ENCODE results near the gene SHISA2. TPM values are rescaled to one million over a fixed set of nuclear protein-coding genes. Genes with fewer than 3 reads are reported as not detected.

The SHISA2 gene
- total RNA-seq, 6 experiments from 2014 or later: not detected

GRCh38 chr13:26007261-26008125 is 44.3 kb downstream of the SHISA2 start:
- DNase-seq: no peak
- peaks cover 17% of the 10 kb centered on the region for H3K9me3 Mint-ChIP-seq

More at GRCh38 chr13:26007261-26008125, 44.3 kb downstream of the SHISA2 start:
- Mint-ChIP-seq H3K4me3 (no peak overlapping the region), H3K4me1 (ENCODE audit: low read depth) (no peaks in the 10 kb centered on the region), H3K27ac (no peak overlapping the region), H3K36me3 (ENCODE audit: low read depth) (no peaks in the 10 kb centered on the region), H3K27me3 (ENCODE audit: insufficient read depth) (no peaks in the 10 kb centered on the region)
- no peak for TF ChIP-seq CTCF (IDR thresholded peaks at IDR 0.05)

Other genes with a start within 250 kb of the SHISA2 start
- gene RNF6, start 170.3 kb upstream of the SHISA2 start, total RNA-seq (2021; fragmentation: NEBNext Ultra II Directional; extraction: Animal tissue kit (Norgen Biotek cat#: 25700)): 10 to 100 TPM; 47.6 to 51.7 (median 48.5) TPM
- gene CDK8, start 202.1 kb upstream of the SHISA2 start, total RNA-seq (2021; fragmentation: NEBNext Ultra II Directional; extraction: Animal tissue kit (Norgen Biotek cat#: 25700)): 10 to 100 TPM; 15.1 to 19.3 (median 17.4) TPM

All from HFFc6 (cell line).